PFSK-1 (cell line): ENCODE measurements around the gene SLC6A13.

Source experiments
- POLR2AphosphoS5 ChIP-seq: IDR thresholded peaks from 2 replicates; pipeline ENCODE4 v1.6.1; 2012; ENCODE audit warnings: low read depth, mild to moderate bottlenecking, control low read depth, low read length, moderate library complexity
- SIN3A ChIP-seq: IDR thresholded peaks from 2 replicates; pipeline ENCODE4 v1.6.1; 2012; ENCODE audit warnings: mild to moderate bottlenecking, low read length, moderate library complexity, borderline replicate concordance; ENCODE audit not compliant: insufficient read depth
- TAF1 ChIP-seq: IDR thresholded peaks from 2 replicates; pipeline ENCODE4 v1.6.1; 2012; ENCODE audit warnings: low read length, control low read depth, borderline replicate concordance; ENCODE audit not compliant: insufficient read depth

- no peak for TF ChIP-seq POLR2AphosphoS5
- TF ChIP-seq TAF1 = no peak
- TF ChIP-seq SIN3A = no peak
Measured at GRCh38 chr12:180445-180844, 82.2 kb downstream of the SLC6A13 start.
